HG03558 (cell line): ENCODE results near the gene ZC3HAV1L.
A peak's percentile ranks its signal among the peaks of the same experiment; 100 is the strongest.
"Not testable (repeated sequence)": the region's sequence is repeated elsewhere in the genome, so short reads cannot be mapped to it uniquely, and the experiment has no call there.

Experiments
- ATAC-seq: cut with Tn5 transposase; IDR thresholded peaks from one replicate; pipeline ENCODE4 v1.9.1; 2021; ENCODE audit warnings: moderate number of reproducible peaks; ENCODE audit not compliant: unreplicated experiment; ENCODE audit errors: extremely low read depth

Gene ZC3HAV1L

GRCh38 chr7:139035586-139036353 is at the start of gene ZC3HAV1L:
TSS of gene ZC3HAV1L (minus strand) at chr7:139036042. CDS start at chr7:139036017, 25 bp downstream.
- peak; percentile 68 for ATAC-seq

GRCh38 chr7:139084709-139085108 is 48.9 kb upstream of the ZC3HAV1L start:
- no peak for ATAC-seq

- no peak for ATAC-seq
These were observed 45.7 kb upstream of the ZC3HAV1L start for GRCh38 chr7:139081584-139081983.

- no peak for ATAC-seq
These were observed 45.1 kb upstream of the ZC3HAV1L start for GRCh38 chr7:139080905-139081304.

GRCh38 chr7:139079861-139080260 is 44.0 kb upstream of the ZC3HAV1L start:
- no peak for ATAC-seq

GRCh38 chr7:139078911-139079310 is 43.1 kb upstream of the ZC3HAV1L start:
- ATAC-seq: no peak

GRCh38 chr7:139078399-139078798 is 42.6 kb upstream of the ZC3HAV1L start:
- no peak for ATAC-seq

GRCh38 chr7:139077706-139078105 is 41.9 kb upstream of the ZC3HAV1L start:
- ATAC-seq: not testable (repeated sequence)

- no peak for ATAC-seq
These were observed 40.2 kb upstream of the ZC3HAV1L start for GRCh38 chr7:139075871-139076686.

- ATAC-seq: peak; percentile 54
These were observed 39.3 kb upstream of the ZC3HAV1L start for GRCh38 chr7:139075031-139075652.

- no peak for ATAC-seq
These were observed 37.0 kb upstream of the ZC3HAV1L start for GRCh38 chr7:139072796-139073195.

GRCh38 chr7:139071680-139072079 is 35.8 kb upstream of the ZC3HAV1L start:
- ATAC-seq: no peak

GRCh38 chr7:139068544-139069399 is 32.9 kb upstream of the ZC3HAV1L start:
- no peak for ATAC-seq

- ATAC-seq: no peak
These were observed 30.5 kb upstream of the ZC3HAV1L start for GRCh38 chr7:139066315-139066714.

- ATAC-seq: no peak
These were observed 29.5 kb upstream of the ZC3HAV1L start for GRCh38 chr7:139065323-139065722.

- ATAC-seq: no peak
These were observed 25.6 kb upstream of the ZC3HAV1L start for GRCh38 chr7:139061416-139061815.

- no peak for ATAC-seq
These were observed 24.9 kb upstream of the ZC3HAV1L start for GRCh38 chr7:139060695-139061237.

- no peak for ATAC-seq
These were observed 24.1 kb upstream of the ZC3HAV1L start for GRCh38 chr7:139059905-139060304.

- no peak for ATAC-seq
These were observed 23.1 kb upstream of the ZC3HAV1L start for GRCh38 chr7:139058943-139059342.

GRCh38 chr7:139055674-139056073 is 19.8 kb upstream of the ZC3HAV1L start:
- ATAC-seq: no peak
